SJSA1 (cell line): ENCODE data around the gene KCNIP1. TPM values are rescaled to one million over a fixed set of nuclear protein-coding genes. Genes with fewer than 3 reads are reported as not detected.
"Not testable (repeated sequence)": the region's sequence is repeated elsewhere in the genome, so short reads cannot be mapped to it uniquely, and the experiment has no call there.

Experiments
- DNase-seq, 2 experiments: peaks; one replicate each; pipeline ENCODE4 v3.0.0-alpha.2; 2015 to 2020; ENCODE audit warnings: low spot score in 2 of 2, low read depth in 1 of 2
- H3K27ac ChIP-seq: fragments of 250-450 bp; sonication (Bioruptor Pico); 2 replicates; pipeline ENCODE4 v1.5.1; 2020; ENCODE audit warnings: mild to moderate bottlenecking, moderate library complexity
- H3K27me3 ChIP-seq: fragments of 250-450 bp; sonication (Bioruptor Pico); replicated peaks from 2 replicates; pipeline ENCODE4 v1.5.1; 2020; ENCODE audit warnings: mild to moderate bottlenecking, moderate library complexity
- H3K36me3 ChIP-seq: fragments of 250-450 bp; sonication (Bioruptor Pico); 2 replicates; pipeline ENCODE4 v1.5.1; 2020; ENCODE audit warnings: mild to moderate bottlenecking
- H3K4me1 ChIP-seq: fragments of 250-450 bp; sonication (Bioruptor Pico); replicated peaks from 2 replicates; pipeline ENCODE4 v1.6.1; 2021; ENCODE audit warnings: mild to moderate bottlenecking
- H3K4me3 ChIP-seq: fragments of 250-450 bp; sonication (Bioruptor Pico); 2 replicates; pipeline ENCODE4 v1.5.1; 2020; ENCODE audit warnings: mild to moderate bottlenecking
- H3K9me3 ChIP-seq: fragments of 250-450 bp; sonication (Bioruptor Pico); replicated peaks from 2 replicates; pipeline ENCODE4 v1.5.1; 2020; ENCODE audit warnings: mild to moderate bottlenecking
- total RNA-seq: library from RNA; depleted of rRNA; stranded (reverse); fragments of >200 nt; shearing (Covaris generic); gene quantifications from 2 replicates; pipeline ENCODE4 v1.2.3, GENCODE V29; 2014

The KCNIP1 gene
- total RNA-seq, 1 experiment from 2014 or later, result 3.1 TPM

DNA sequence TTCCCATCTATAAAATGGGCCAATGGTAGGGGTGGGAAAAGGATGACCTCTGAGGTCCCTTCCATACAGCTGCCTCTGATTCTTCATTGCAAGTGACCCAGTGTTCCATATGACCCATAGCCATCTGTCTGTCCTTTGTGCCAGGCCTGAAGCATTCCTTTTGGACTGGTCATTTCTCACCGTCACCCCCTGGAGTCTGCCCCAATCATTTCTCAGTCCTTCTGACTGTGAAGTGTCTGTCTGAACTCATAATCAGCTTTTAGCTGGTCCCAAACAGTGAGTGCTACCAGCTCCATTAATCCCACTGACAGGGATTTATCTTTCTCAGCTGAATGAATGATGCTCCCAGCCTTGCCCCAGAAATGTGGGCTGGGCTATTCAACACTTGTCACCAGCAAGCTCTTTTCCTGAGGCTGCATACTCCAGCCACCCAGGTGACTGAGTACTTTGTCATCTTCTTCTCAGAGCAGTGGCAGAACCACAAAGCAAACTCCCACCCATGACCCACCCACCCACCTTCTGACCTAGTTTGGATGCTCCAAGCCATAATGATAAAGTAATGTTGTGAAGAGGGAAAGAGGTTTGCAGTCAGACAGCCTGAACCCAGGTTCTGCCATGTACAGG is 37.4 kb downstream of the KCNIP1 start:
- 0 out of 2 replicates have a peak, but pooled peaks cover 2% of the 10 kb centered on the region for H3K9me3 ChIP-seq
- H3K27ac ChIP-seq, result no peak overlapping the region
- H3K4me1 ChIP-seq, result peaks cover 3% of the 10 kb centered on the region; the same call in 1 of the 2 replicates
- no peak for DNase-seq
- no peaks in the 10 kb centered on the region for H3K27me3 ChIP-seq
- H3K4me3 ChIP-seq, result no peak overlapping the region
- no peaks in the 10 kb centered on the region for H3K36me3 ChIP-seq

- H3K27me3 ChIP-seq, result 0 out of 2 replicates have a peak, but pooled peaks cover 1% of the 10 kb centered on the region
- 0 out of 2 replicates have a peak, but pooled peaks cover 2% of the 10 kb centered on the region for H3K9me3 ChIP-seq
- H3K27ac ChIP-seq, result no peak overlapping the region
- H3K4me1 ChIP-seq, result peaks cover 4% of the 10 kb centered on the region; the same call in 1 of the 2 replicates
- no peak for DNase-seq
- H3K4me3 ChIP-seq, result no peak overlapping the region
- no peaks in the 10 kb centered on the region for H3K36me3 ChIP-seq
Observed at GRCh38 chr5:170542691-170543293, 39.0 kb downstream of the KCNIP1 start.

DNA sequence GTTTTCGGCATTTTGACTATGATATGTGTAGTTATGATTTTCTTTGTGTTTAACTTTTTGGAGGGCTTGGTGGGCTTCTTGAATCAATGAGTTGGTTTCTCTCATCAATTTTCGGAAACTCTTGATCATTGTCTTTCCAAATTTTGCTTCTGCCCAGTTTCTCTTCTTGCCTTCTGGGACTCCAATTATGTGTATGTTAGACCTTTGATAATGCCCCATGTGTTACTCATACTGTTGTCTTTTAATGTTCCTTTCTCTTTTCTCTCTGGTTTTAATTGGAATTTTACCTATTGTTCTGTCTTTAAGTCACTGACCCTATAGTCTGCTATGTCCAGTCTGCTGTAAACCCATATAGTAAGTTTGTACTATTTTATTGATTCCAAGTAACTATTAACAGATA is 41.5 kb downstream of the KCNIP1 start:
- Histone ChIP-seq H3K9me3 (0 out of 2 replicates have a peak, but pooled peaks cover 2% of the 10 kb centered on the region), H3K36me3 (no peaks in the 10 kb centered on the region), H3K27me3 (0 out of 2 replicates have a peak, but pooled peaks cover 2% of the 10 kb centered on the region), H3K27ac (no peak overlapping the region), H3K4me3 (no peak overlapping the region), H3K4me1 (peaks cover 4% of the 10 kb centered on the region; the same call in 1 of the 2 replicates)
- no peak for DNase-seq

DNA sequence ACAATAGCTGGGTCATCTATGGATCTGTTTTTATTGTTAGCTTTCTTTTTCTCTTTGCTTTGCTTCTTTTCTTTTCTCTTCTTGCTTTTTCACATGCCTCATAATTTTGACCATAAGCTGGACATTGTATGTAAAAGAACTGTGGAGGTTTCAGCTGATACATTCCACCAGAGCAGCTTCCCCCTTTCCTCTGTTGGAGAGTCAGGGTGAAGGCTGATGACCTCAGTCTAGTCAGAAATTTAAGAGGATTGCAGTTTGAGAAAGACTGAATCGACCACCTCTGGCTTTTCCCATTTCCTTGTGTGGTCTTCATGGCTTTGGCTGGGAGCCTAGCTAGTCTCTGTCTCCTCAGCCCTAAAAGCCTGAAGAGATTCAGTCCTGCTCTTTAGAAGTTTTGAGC is 42.0 kb downstream of the KCNIP1 start:
- peaks cover 4% of the 10 kb centered on the region; the same call in 1 of the 2 replicates for H3K4me1 ChIP-seq
- H3K27me3 ChIP-seq, result 0 out of 2 replicates have a peak, but pooled peaks cover 2% of the 10 kb centered on the region
- 0 out of 2 replicates have a peak, but pooled peaks cover 2% of the 10 kb centered on the region for H3K9me3 ChIP-seq
- no peak overlapping the region for H3K4me3 ChIP-seq
- H3K36me3 ChIP-seq, result no peaks in the 10 kb centered on the region
- peak in 1 of 2 experiments; percentile 31 for DNase-seq
- no peak overlapping the region for H3K27ac ChIP-seq

DNA sequence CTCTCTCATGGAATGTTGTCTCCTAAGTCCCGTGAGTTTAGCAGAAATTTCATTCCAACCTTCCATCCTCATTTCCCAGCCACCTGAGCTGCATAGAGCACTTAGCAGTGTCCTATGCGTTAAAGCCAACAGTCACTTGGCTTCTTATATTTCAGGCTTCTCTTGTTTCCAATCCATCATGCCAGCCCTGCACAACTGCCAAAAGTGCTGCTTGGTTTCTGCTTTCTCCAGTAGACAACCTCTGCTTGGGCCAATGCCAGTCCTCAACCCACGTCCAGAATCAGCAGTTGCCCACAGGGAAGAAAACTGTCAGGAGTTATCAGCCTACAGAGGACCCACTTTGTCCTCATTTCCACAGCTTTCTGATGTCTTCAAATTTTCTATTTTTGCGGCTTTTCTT is 42.5 kb downstream of the KCNIP1 start:
- Histone ChIP-seq H3K27ac (no peak overlapping the region), H3K36me3 (no peaks in the 10 kb centered on the region), H3K4me1 (peaks cover 4% of the 10 kb centered on the region; the same call in 1 of the 2 replicates)

DNA sequence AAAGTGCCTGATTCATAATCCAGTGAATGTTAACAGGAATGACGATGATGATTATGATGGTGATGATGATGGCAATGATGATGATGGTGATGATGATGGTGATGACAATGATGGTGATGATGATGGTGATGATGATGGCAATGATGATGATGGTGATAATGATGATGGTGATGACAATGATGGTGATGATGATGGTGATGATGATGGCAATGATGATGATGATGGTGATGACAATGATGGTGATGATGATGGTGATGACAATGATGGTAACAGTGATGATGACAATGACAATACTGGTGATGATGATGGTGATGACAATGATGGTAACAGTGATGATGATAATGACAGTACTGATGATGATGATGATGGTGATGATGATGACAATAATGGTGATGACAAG is 46.6 kb downstream of the KCNIP1 start:
- H3K36me3 ChIP-seq, DNase-seq, H3K27me3 ChIP-seq, H3K4me3 ChIP-seq, H3K27ac ChIP-seq, H3K9me3 ChIP-seq: not testable (repeated sequence)
- H3K4me1 ChIP-seq, result peaks cover 32% of the 10 kb centered on the region

More for the DNA sequence above, 42.5 kb downstream of the KCNIP1 start:
- Histone ChIP-seq H3K4me3 (no peak overlapping the region), H3K27me3 (0 out of 2 replicates have a peak, but pooled peaks cover 2% of the 10 kb centered on the region), H3K9me3 (0 out of 2 replicates have a peak, but pooled peaks cover 2% of the 10 kb centered on the region)
- DNase-seq, result no peak

DNA sequence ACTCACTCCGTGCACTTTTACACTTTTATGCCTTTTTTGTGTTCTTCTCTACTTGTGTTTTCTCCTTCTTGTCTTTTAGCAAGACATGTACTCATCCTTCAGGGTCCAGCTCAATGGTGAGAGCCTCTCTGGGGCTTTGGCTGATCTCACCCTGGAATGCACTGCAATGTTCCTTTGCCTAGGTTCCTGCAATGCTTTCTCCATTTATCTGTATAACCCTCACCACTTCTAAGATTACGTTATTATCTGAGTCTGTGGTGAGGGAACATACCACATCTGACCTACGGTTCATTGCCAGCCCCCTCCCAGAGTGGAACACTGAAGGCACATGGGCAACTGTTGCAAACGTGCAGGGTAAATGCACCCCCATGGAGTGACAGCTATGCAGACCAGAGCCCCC is 47.3 kb downstream of the KCNIP1 start:
- H3K27me3 ChIP-seq, result 0 out of 2 replicates have a peak, but pooled peaks cover 2% of the 10 kb centered on the region
- no peaks in the 10 kb centered on the region for H3K9me3 ChIP-seq
- H3K36me3 ChIP-seq, result no peaks in the 10 kb centered on the region
- H3K4me1 ChIP-seq, result peaks cover 31% of the 10 kb centered on the region
- H3K4me3 ChIP-seq, result no peak overlapping the region
- DNase-seq, result no peak
- H3K27ac ChIP-seq, result no peak overlapping the region

- Histone ChIP-seq H3K4me3 (no peak overlapping the region), H3K27ac (no peak overlapping the region), H3K4me1 (peaks cover 27% of the 10 kb centered on the region), H3K27me3 (0 out of 2 replicates have a peak, but pooled peaks cover 2% of the 10 kb centered on the region), H3K9me3 (no peaks in the 10 kb centered on the region), H3K36me3 (no peaks in the 10 kb centered on the region)
- DNase-seq, result no peak
Observed at GRCh38 chr5:170551622-170552021, 47.8 kb downstream of the KCNIP1 start.

GRCh38 chr5:170552621-170553115 is 48.8 kb downstream of the KCNIP1 start:
- H3K4me1 ChIP-seq, result peaks cover 27% of the 10 kb centered on the region
- H3K27ac ChIP-seq, result no peak overlapping the region
- DNase-seq, result peak; percentile 83 to 88
- H3K4me3 ChIP-seq, result no peak overlapping the region
- H3K27me3 ChIP-seq, result 0 out of 2 replicates have a peak, but pooled peaks cover 2% of the 10 kb centered on the region
- no peaks in the 10 kb centered on the region for H3K9me3 ChIP-seq
- no peaks in the 10 kb centered on the region for H3K36me3 ChIP-seq

DNA sequence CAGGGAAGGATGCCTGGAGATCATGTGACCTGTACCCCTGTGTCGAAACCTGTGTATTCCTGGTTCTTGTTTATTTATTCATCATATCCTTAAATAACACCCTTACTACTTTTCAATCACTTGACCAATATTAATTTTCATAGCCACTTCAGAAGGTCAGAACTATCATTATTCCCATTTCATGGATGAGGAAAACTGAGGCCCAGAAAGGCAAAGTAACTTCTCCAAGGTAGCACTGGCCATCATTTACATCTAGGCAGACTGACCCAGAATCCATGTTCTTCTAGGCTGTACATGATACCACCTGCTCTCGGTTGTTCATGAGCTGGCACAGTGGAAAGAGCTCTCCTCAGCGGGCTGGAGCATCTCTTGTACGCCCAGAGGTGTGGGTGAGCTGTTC is 49.4 kb downstream of the KCNIP1 start:
- Histone ChIP-seq H3K27ac (no peak overlapping the region), H3K27me3 (no peaks in the 10 kb centered on the region), H3K36me3 (no peaks in the 10 kb centered on the region), H3K4me3 (no peak overlapping the region), H3K4me1 (peaks cover 27% of the 10 kb centered on the region), H3K9me3 (no peaks in the 10 kb centered on the region)
- DNase-seq, result no peak

GRCh38 chr5:170554521-170555267 is 50.9 kb downstream of the KCNIP1 start:
- Histone ChIP-seq H3K4me3 (no peak overlapping the region), H3K9me3 (no peaks in the 10 kb centered on the region), H3K27me3 (no peaks in the 10 kb centered on the region), H3K27ac (no peak overlapping the region), H3K36me3 (no peaks in the 10 kb centered on the region), H3K4me1 (peaks cover 27% of the 10 kb centered on the region)
- peak in 1 of 2 experiments; percentile 47 for DNase-seq

DNA sequence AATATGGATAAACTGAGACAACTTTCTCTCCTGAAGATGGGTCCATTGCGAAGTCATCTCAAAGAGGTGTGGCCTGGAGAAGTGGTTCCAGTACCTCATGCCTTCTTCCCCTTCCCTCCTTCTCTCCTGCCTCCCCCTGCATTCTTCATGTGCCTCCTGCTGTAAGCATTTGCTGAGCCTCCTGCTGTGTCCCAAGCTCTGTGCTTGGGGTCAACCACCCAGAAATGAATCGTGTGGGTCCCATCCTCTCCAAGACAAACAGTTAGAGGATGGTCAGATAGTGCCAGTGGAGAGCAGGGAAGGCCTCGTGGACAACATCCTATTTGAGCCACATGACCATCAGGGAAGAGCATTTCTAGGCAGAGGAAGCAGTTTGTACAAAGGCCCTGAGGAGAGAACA is 53.5 kb downstream of the KCNIP1 start:
- no peaks in the 10 kb centered on the region for H3K27me3 ChIP-seq
- peaks cover 26% of the 10 kb centered on the region for H3K4me1 ChIP-seq
- H3K27ac ChIP-seq, result no peak overlapping the region
- H3K36me3 ChIP-seq, result no peaks in the 10 kb centered on the region
- H3K9me3 ChIP-seq, result no peaks in the 10 kb centered on the region
- no peak overlapping the region for H3K4me3 ChIP-seq
- DNase-seq, result no peak

DNA sequence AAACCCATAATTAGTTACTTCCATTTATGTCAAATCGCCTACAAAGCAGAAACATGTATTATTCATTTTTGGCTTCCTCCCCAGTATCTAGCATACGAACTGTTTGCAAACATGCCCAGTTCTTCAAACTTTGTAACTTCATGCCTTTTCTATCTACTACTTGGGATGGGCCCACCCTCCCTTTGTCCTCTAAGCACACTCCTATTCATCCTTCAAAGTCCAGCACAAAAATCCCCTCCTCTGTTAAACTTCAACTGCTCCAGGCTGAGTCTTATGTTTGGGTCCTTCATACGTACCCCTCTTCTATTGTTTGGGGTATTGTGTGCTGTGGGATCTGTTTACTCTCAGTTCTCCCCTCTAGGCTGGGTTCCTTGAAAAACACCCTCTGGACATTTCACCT is 55.5 kb downstream of the KCNIP1 start:
- no peak for DNase-seq
- Histone ChIP-seq H3K27ac (no peak overlapping the region), H3K27me3 (no peaks in the 10 kb centered on the region), H3K4me1 (peaks cover 7% of the 10 kb centered on the region), H3K9me3 (no peaks in the 10 kb centered on the region), H3K36me3 (no peaks in the 10 kb centered on the region), H3K4me3 (no peak overlapping the region)
